VCaP (cell line): ENCODE results near the gene CCDC88C.

Experiments used
- H3K27ac ChIP-seq: fragments of 450-650 bp; 2 replicates; pipeline ENCODE4 v1.5.1; 2017
- CTCF ChIP-seq: fragments of 450-650 bp; conservative IDR thresholded peaks from 2 replicates; pipeline ENCODE4 v1.5.1; 2017; ENCODE audit warnings: mild to moderate bottlenecking, moderate library complexity

The CCDC88C gene

GRCh38 chr14:91257328-91258010, 160.2 kb downstream of the CCDC88C start:
- H3K27ac ChIP-seq: peak overlapping the region; percentile 5; the same call in 1 of the 2 replicates
- no peak for TF ChIP-seq CTCF

- no peak for TF ChIP-seq CTCF
- peak overlapping the region; percentile 5; the same call in 1 of the 2 replicates for H3K27ac ChIP-seq
Measured at GRCh38 chr14:91256661-91257060, 161.0 kb downstream of the CCDC88C start.

- H3K27ac ChIP-seq: no peak overlapping the region
Measured at GRCh38 chr14:91255026-91255695, 162.5 kb downstream of the CCDC88C start.

GRCh38 chr14:91254461-91254860, 163.2 kb downstream of the CCDC88C start:
- TF ChIP-seq CTCF: no peak
- H3K27ac ChIP-seq: 0 out of 2 replicates have a peak overlapping the region, but pooled peaks have one; percentile 75

More at GRCh38 chr14:91255026-91255695, 162.5 kb downstream of the CCDC88C start:
- TF ChIP-seq CTCF: peak; percentile 13; the same call in 1 of the 2 replicates

- no peak for TF ChIP-seq CTCF
- peak overlapping the region; percentile 75 for H3K27ac ChIP-seq
Measured at GRCh38 chr14:91253795-91254323, 163.8 kb downstream of the CCDC88C start.

GRCh38 chr14:91252871-91253794, 164.5 kb downstream of the CCDC88C start:
- H3K27ac ChIP-seq: peak overlapping the region; percentile 75
- TF ChIP-seq CTCF: peak; percentile 22

GRCh38 chr14:91250912-91251311, 166.7 kb downstream of the CCDC88C start:
- no peak for TF ChIP-seq CTCF
- peak overlapping the region; percentile 82 for H3K27ac ChIP-seq
